Adrenal gland (tissue), 5 donors: ENCODE data around the gene MFSD11.

Experiments used
- CTCF ChIP-seq, 6 experiments: fragments of 450-650 bp in 4 of 6; fragments of 200-600 bp in 2 of 6; sonication (generic) in 1 of 6; IDR thresholded peaks; 1 replicate in 5 of 6; 2 replicates in 1 of 6; pipeline versions ENCODE4 v1.5.1 to v1.8.0; 2016 to 2021; ENCODE audit warnings: antibody characterized with exemption in 6 of 6, mild to moderate bottlenecking in 2 of 6, moderate library complexity in 1 of 6
- POLR2A ChIP-seq, 2 donors: fragments of 450-650 bp; IDR thresholded peaks; one replicate each; pipeline ENCODE4 v1.6.1; 2017; ENCODE audit warnings: antibody characterized with exemption in 2 of 2, mild to moderate bottlenecking in 2 of 2, moderate library complexity in 1 of 2
- donor health status: DM: no; HTN: no; CAD: no.

DNA sequence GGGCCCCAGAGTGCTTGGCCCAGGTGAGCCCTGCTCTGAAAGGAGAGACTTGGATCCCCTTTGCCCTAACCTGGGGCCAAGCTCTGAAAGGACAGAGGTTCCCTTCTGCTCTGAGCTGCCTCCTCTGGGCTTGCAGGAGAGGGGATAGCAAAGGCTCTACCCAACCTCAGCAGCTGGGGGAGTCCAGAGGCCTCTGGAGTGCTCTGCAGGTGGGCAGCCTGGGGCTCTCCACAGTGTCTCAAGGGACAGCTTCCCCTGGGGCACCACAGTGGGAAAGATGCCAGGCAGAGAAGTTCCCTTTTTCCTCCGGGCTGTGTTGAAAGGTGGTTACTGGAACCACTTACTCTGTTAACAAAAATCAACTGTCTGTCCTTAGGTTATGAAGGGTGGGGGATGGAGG lies 82.1 kb downstream of the MFSD11 start:
- TF ChIP-seq CTCF (IDR thresholded peaks at IDR 0.05) (no peak), POLR2A (IDR thresholded peaks at IDR 0.05) (no peak)
